WTC11 (cell line): ENCODE data around the gene CNGA2. TPM values are rescaled to one million over a fixed set of nuclear protein-coding genes. Genes with fewer than 3 reads are reported as not detected.

ENCODE experiments used
- ATAC-seq: fragments of 200-7000 bp; cut with Tn5 transposase; 2 replicates; pipeline ENCODE4 v1.10.0; 2021; ENCODE audit warnings: mild to moderate bottlenecking, moderate library complexity
- CTCF ChIA-PET: fragments of 300-600 bp; sonication (Branson Sonifier 250); formaldehyde crosslinking; loops from one replicate; lab custom pipeline; 2021; ENCODE audit warnings: antibody characterized with exemption; lab: Charles Lee
- POLR2A ChIA-PET: fragments of 350-600 bp; sonication (Branson Sonifier 250); formaldehyde crosslinking; loops from one replicate; lab custom pipeline; 2021; ENCODE audit warnings: antibody characterized with exemption; lab: Charles Lee
- DNase-seq: peaks from one replicate; pipeline ENCODE4 v3.0.0; 2021; ENCODE audit warnings: low spot score
- H3K27ac Mint-ChIP-seq: 2 replicates; pipeline ENCODE4 v1.8.0; 2021; ENCODE audit warnings: mixed read lengths
- H3K27me3 Mint-ChIP-seq: 2 replicates; pipeline ENCODE4 v1.8.0; 2021; ENCODE audit warnings: low read depth, mild to moderate bottlenecking, moderate library complexity, mixed read lengths
- H3K36me3 Mint-ChIP-seq: 2 replicates; pipeline ENCODE4 v1.8.0; 2021; ENCODE audit warnings: mixed read lengths
- H3K4me1 Mint-ChIP-seq: 2 replicates; pipeline ENCODE4 v1.8.0; 2022; ENCODE audit warnings: mixed read lengths
- H3K4me3 Mint-ChIP-seq: 2 replicates; pipeline ENCODE4 v1.8.0; 2021; ENCODE audit warnings: mild to moderate bottlenecking, moderate library complexity, mixed read lengths
- H3K9me3 Mint-ChIP-seq: 2 replicates; pipeline ENCODE4 v1.8.0; 2021; ENCODE audit warnings: mixed read lengths
- CBFB ChIP-seq: sonication (generic); formaldehyde crosslinking; IDR thresholded peaks from 2 replicates; pipeline ENCODE4 v1.8.1; 2022; ENCODE audit warnings: mild to moderate bottlenecking, low read depth, missing genetic modification reagents
- CDX4 ChIP-seq: fragments of 250-450 bp; sonication (Bioruptor Pico); IDR thresholded peaks from 2 replicates; pipeline ENCODE4 v1.9.0; 2021; ENCODE audit warnings: moderate library complexity, mild to moderate bottlenecking, inconsistent platforms, borderline replicate concordance
- CREB1 ChIP-seq: sonication (generic); formaldehyde crosslinking; IDR thresholded peaks from 2 replicates; pipeline ENCODE4 v1.8.0; 2023; ENCODE audit warnings: mild to moderate bottlenecking, missing genetic modification reagents
- CREM ChIP-seq: sonication (generic); formaldehyde crosslinking; IDR thresholded peaks from 2 replicates; pipeline ENCODE4 v1.8.1; 2022; ENCODE audit warnings: mild to moderate bottlenecking, missing genetic modification reagents, moderate library complexity
- E2F1 ChIP-seq: sonication (generic); formaldehyde crosslinking; IDR thresholded peaks from 2 replicates; pipeline ENCODE4 v1.8.0; 2022; ENCODE audit warnings: mild to moderate bottlenecking, missing genetic modification reagents
- EMX1 ChIP-seq: fragments of 250-450 bp; sonication (Bioruptor Pico); IDR thresholded peaks from 2 replicates; pipeline ENCODE4 v1.8.0; 2021; ENCODE audit warnings: mild to moderate bottlenecking
- ETV6 ChIP-seq: sonication (generic); formaldehyde crosslinking; IDR thresholded peaks from 2 replicates; pipeline ENCODE4 v1.8.1; 2022; ENCODE audit warnings: mild to moderate bottlenecking, missing genetic modification reagents
- FOXK1 ChIP-seq: sonication (generic); formaldehyde crosslinking; IDR thresholded peaks from 2 replicates; pipeline ENCODE4 v1.8.0; 2022; ENCODE audit warnings: mild to moderate bottlenecking, moderate library complexity, missing genetic modification reagents
- GRHL2 ChIP-seq: fragments of 250-450 bp; sonication (Bioruptor Pico); IDR thresholded peaks from 2 replicates; pipeline ENCODE4 v1.8.0; 2022; ENCODE audit warnings: mild to moderate bottlenecking, moderate library complexity; ENCODE audit not compliant: insufficient replicate concordance, severe bottlenecking
- JUN ChIP-seq: sonication (generic); formaldehyde crosslinking; IDR thresholded peaks from 2 replicates; pipeline ENCODE4 v1.8.0; 2023; ENCODE audit warnings: mild to moderate bottlenecking, missing genetic modification reagents
- MXD4 ChIP-seq: fragments of 250-450 bp; sonication (Bioruptor Pico); IDR thresholded peaks from 2 replicates; pipeline ENCODE4 v1.8.0; 2021; ENCODE audit warnings: mild to moderate bottlenecking, moderate library complexity, borderline replicate concordance
- PRDM15 ChIP-seq: sonication (generic); formaldehyde crosslinking; IDR thresholded peaks from 2 replicates; pipeline ENCODE4 v1.8.0; 2022; ENCODE audit warnings: missing genetic modification reagents
- PRRX2 ChIP-seq: fragments of 250-450 bp; sonication (Bioruptor Pico); IDR thresholded peaks from 2 replicates; pipeline ENCODE4 v1.8.0; 2021; ENCODE audit warnings: mild to moderate bottlenecking
- STAT6 ChIP-seq: sonication (generic); formaldehyde crosslinking; conservative IDR thresholded peaks from 2 replicates; pipeline ENCODE4 v1.8.1; 2023; ENCODE audit warnings: mild to moderate bottlenecking, low read depth, missing genetic modification reagents, moderate library complexity
- TCF7 ChIP-seq: sonication (generic); formaldehyde crosslinking; IDR thresholded peaks from 2 replicates; pipeline ENCODE4 v1.8.0; 2022; ENCODE audit warnings: mild to moderate bottlenecking, low read depth, missing genetic modification reagents, moderate library complexity
- TP53 ChIP-seq: sonication (generic); formaldehyde crosslinking; IDR thresholded peaks from 2 replicates; pipeline ENCODE4 v1.8.1; 2023; ENCODE audit warnings: mild to moderate bottlenecking, missing genetic modification reagents
- ZBTB21 ChIP-seq: sonication (generic); formaldehyde crosslinking; IDR thresholded peaks from 2 replicates; pipeline ENCODE4 v1.8.1; 2023; ENCODE audit warnings: mild to moderate bottlenecking, missing genetic modification reagents, borderline replicate concordance
- ZNF219 ChIP-seq: sonication (generic); formaldehyde crosslinking; IDR thresholded peaks from 2 replicates; pipeline ENCODE4 v1.8.0; 2023; ENCODE audit warnings: missing genetic modification reagents, mild to moderate bottlenecking, borderline replicate concordance
- ZNF232 ChIP-seq: sonication (generic); formaldehyde crosslinking; IDR thresholded peaks from 2 replicates; pipeline ENCODE4 v1.8.0; 2022; ENCODE audit warnings: mild to moderate bottlenecking, missing genetic modification reagents
- ZNF281 ChIP-seq: sonication (generic); formaldehyde crosslinking; IDR thresholded peaks from 2 replicates; pipeline ENCODE4 v1.8.0; 2023; ENCODE audit warnings: mild to moderate bottlenecking, missing genetic modification reagents
- ZNF396 ChIP-seq: fragments of 250-450 bp; sonication (Bioruptor Pico); IDR thresholded peaks from 2 replicates; pipeline ENCODE4 v1.8.0; 2021; ENCODE audit warnings: mild to moderate bottlenecking, moderate library complexity, borderline replicate concordance
- ZNF416 ChIP-seq: fragments of 250-450 bp; sonication (Bioruptor Pico); IDR thresholded peaks from 2 replicates; pipeline ENCODE4 v1.9.0; 2021; ENCODE audit warnings: mild to moderate bottlenecking, inconsistent platforms
- ZNF512 ChIP-seq: sonication (generic); formaldehyde crosslinking; IDR thresholded peaks from 2 replicates; pipeline ENCODE4 v1.8.1; 2022; ENCODE audit warnings: missing genetic modification reagents, borderline replicate concordance
- total RNA-seq: library from RNA; stranded (reverse); gene quantifications from 3 replicates; pipeline ENCODE4 v1.2.3, GENCODE V29; 2021

The CNGA2 gene
- total RNA-seq, 1 experiment from 2014 or later: not detected

GRCh38 chrX:151743651-151744470 is 9.3 kb downstream of the CNGA2 start:
- no peak for ATAC-seq
- H3K27me3 Mint-ChIP-seq: no peaks in the 10 kb centered on the region
- POLR2A ChIA-PET: no interaction called here
- H3K36me3 Mint-ChIP-seq: no peaks in the 10 kb centered on the region
- no peak overlapping the region for H3K4me3 Mint-ChIP-seq
- peaks cover 8% of the 10 kb centered on the region for H3K4me1 Mint-ChIP-seq
- no peak for TF ChIP-seq ZNF232 (CRISPR knock-in tag)
- no peak for TF ChIP-seq PRRX2 (CRISPR knock-in tag)
- TF ChIP-seq CREB1 (CRISPR knock-in tag): no peak
- TF ChIP-seq TP53 (CRISPR knock-in tag): no peak
- TF ChIP-seq TCF7 (CRISPR knock-in tag): no peak
- no peak for TF ChIP-seq ZNF396
- no peak for TF ChIP-seq GRHL2 (CRISPR knock-in tag)
- no peak for TF ChIP-seq PRDM15 (CRISPR knock-in tag)
- no peak for TF ChIP-seq FOXK1 (CRISPR knock-in tag)
- TF ChIP-seq MXD4 (CRISPR knock-in tag): no peak
- no peak for TF ChIP-seq CBFB (CRISPR knock-in tag)
- TF ChIP-seq CDX4 (CRISPR knock-in tag): no peak
- no peak for TF ChIP-seq EMX1
- TF ChIP-seq ZNF416 (CRISPR knock-in tag): no peak
- no peak for TF ChIP-seq ZNF512 (CRISPR knock-in tag)
- no peak for TF ChIP-seq ETV6
- TF ChIP-seq E2F1: no peak
- TF ChIP-seq ZNF219 (CRISPR knock-in tag): no peak
- H3K9me3 Mint-ChIP-seq: 0 out of 2 replicates have a peak, but pooled peaks cover 4% of the 10 kb centered on the region
- H3K27ac Mint-ChIP-seq: no peak overlapping the region
- CTCF ChIA-PET: interaction anchor here (1.2 to 1.6 kb wide), 2 partner anchors 22 to 30 kb away, joined by 3 to 6 read pairs; no protein-coding TSS in a partner anchor
- DNase-seq: no peak

GRCh38 chrX:151745651-151746050 is 11.1 kb downstream of the CNGA2 start:
- Mint-ChIP-seq H3K4me3 (no peak overlapping the region), H3K27ac (no peak overlapping the region), H3K36me3 (no peaks in the 10 kb centered on the region), H3K9me3 (0 out of 2 replicates have a peak, but pooled peaks cover 4% of the 10 kb centered on the region), H3K27me3 (no peaks in the 10 kb centered on the region), H3K4me1 (peaks cover 16% of the 10 kb centered on the region)
- ChIA-PET POLR2A (no interaction called here), CTCF (no interaction called here)
- ATAC-seq: no peak
- no peak for DNase-seq
- TF ChIP-seq ZNF281 (no peak), JUN (CRISPR knock-in tag) (no peak), ZNF232 (CRISPR knock-in tag) (no peak), ZNF396 (no peak), TCF7 (CRISPR knock-in tag) (no peak), ZBTB21 (CRISPR knock-in tag) (no peak), STAT6 (CRISPR knock-in tag) (no peak), CREM (CRISPR knock-in tag) (no peak)
